ENCODE measurements around the gene MYO7B. TPM values are rescaled to one million over a fixed set of nuclear protein-coding genes. Genes with fewer than 3 reads are reported as not detected.

MYO7B gene
- total and polyA plus RNA-seq, 9 of the 15 experiments (the other 6 are each of a cell fraction or from before 2014, with no cell fraction given), result 0.08 TPM; not detected in 8

DNA sequence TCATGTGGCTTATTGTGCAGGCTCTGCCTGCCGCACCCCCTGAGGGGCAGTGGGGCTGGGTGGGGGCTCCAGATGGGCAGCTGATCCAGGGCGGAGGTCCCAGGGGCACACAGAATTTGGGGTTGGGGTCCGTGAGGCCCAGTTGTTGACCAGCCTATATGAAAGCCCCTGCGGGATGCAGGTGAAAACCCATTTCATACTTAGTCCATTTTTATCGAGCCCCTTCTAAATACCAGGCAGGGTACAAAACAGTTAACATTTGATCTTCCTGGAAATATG lies 30.6 kb downstream of the MYO7B start:
- Histone ChIP-seq H3K79me2 (ENCODE audit: control insufficient read depth, insufficient read depth, low read length) (no peaks in the 10 kb centered on the region), H3K9me3 (replicated peaks; ENCODE audit: control insufficient read depth, insufficient read depth, low read depth, low read length) (no peaks in the 10 kb centered on the region), H4K20me1 (replicated peaks; ENCODE audit: control insufficient read depth, insufficient read depth, low read length) (peaks cover 6% of the 10 kb centered on the region; the same call in 1 of the 2 replicates), H3K9me1 (ENCODE audit: control insufficient read depth, insufficient read depth, low read length) (no peaks in the 10 kb centered on the region), H3K27ac (ENCODE audit: extremely low read depth, low read depth, low read length) (no peak overlapping the region), H3K9ac (ENCODE audit: insufficient read depth in 1 of 2, low read depth in 2 of 2, low read length in 2 of 2) (no peak overlapping the region), H3K36me3 (ENCODE audit: control insufficient read depth, insufficient read depth, low read length) (no peaks in the 10 kb centered on the region), H3K4me3 (no peak overlapping the region), H3K4me1 (replicated peaks in 1 of 2; ENCODE audit: control insufficient read depth in 2 of 2, insufficient read depth in 2 of 2, low read length in 2 of 2) (0 out of 5 replicates have a peak, but pooled peaks cover 0 to 3% of the 10 kb centered on the region in 2 experiments), H2AFZ (ENCODE audit: low read depth, low read length) (no peak overlapping the region), H3K4me2 (ENCODE audit: insufficient read depth, low read length) (no peak overlapping the region), H3K27me3 (ENCODE audit: control insufficient read depth in 2 of 2, insufficient read depth in 2 of 2, low read length in 2 of 2) (peaks cover 44 to 88% of the 10 kb centered on the region in 2 experiments)
- ChIA-PET POLR2A (interaction anchor here (0.6 to 0.7 kb wide), 3 partner anchors 13 to 50 kb away, joined by 3 to 4 read pairs (median 4); no protein-coding TSS in a partner anchor), CTCF (ENCODE audit: low intra/inter-chr PET ratio) (no interaction called here)
- intact Hi-C loops (cut with micrococcal nuclease) (no loop called here), in situ Hi-C loops (cut with MboI) (no loop called here)
- no peak for FAIRE-seq
- no TSS peak for BruUV-seq (replicated peaks)
- 3% methylated on average over 5 of the region's 5 CpGs for WGBS (ENCODE audit: insufficient coverage, low coverage, missing lambda C conversion rate)
- TF ChIP-seq RFX7 (CRISPR knock-in tag; IDR thresholded peaks at IDR 0.05) (no peak), NCOA4 (IDR thresholded peaks at IDR 0.05; ENCODE audit: partially characterized antibody) (no peak), FOXJ3 (CRISPR knock-in tag; IDR thresholded peaks at IDR 0.05) (no peak), CREM (IDR thresholded peaks at IDR 0.05; ENCODE audit: low read depth) (no peak), ZNF253 (CRISPR knock-in tag; conservative IDR thresholded peaks at IDR 0.05) (no peak)
- TF ChIP-seq, protein P1, sequence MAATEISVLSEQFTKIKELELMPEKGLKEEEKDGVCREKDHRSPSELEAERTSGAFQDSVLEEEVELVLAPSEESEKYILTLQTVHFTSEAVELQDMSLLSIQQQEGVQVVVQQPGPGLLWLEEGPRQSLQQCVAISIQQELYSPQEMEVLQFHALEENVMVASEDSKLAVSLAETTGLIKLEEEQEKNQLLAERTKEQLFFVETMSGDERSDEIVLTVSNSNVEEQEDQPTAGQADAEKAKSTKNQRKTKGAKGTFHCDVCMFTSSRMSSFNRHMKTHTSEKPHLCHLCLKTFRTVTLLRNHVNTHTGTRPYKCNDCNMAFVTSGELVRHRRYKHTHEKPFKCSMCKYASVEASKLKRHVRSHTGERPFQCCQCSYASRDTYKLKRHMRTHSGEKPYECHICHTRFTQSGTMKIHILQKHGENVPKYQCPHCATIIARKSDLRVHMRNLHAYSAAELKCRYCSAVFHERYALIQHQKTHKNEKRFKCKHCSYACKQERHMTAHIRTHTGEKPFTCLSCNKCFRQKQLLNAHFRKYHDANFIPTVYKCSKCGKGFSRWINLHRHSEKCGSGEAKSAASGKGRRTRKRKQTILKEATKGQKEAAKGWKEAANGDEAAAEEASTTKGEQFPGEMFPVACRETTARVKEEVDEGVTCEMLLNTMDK (IDR thresholded peaks at IDR 0.05; ENCODE audit: borderline replicate concordance, insufficient read depth, low read depth, low read length, poor library complexity, severe bottlenecking), result no peak
- ATAC-seq, result no peak
- DNase-seq (ENCODE audit: extremely low read depth in 1 of 4, low spot score in 3 of 4), result no peak

Data from K562 (cell line).